ENCODE data around the gene DNHD1. TPM values are rescaled to one million over a fixed set of nuclear protein-coding genes. Genes with fewer than 3 reads are reported as not detected.

The DNHD1 gene
- total RNA-seq, 2 experiments from 2014 or later = 32.3 to 35.5 TPM

DNA sequence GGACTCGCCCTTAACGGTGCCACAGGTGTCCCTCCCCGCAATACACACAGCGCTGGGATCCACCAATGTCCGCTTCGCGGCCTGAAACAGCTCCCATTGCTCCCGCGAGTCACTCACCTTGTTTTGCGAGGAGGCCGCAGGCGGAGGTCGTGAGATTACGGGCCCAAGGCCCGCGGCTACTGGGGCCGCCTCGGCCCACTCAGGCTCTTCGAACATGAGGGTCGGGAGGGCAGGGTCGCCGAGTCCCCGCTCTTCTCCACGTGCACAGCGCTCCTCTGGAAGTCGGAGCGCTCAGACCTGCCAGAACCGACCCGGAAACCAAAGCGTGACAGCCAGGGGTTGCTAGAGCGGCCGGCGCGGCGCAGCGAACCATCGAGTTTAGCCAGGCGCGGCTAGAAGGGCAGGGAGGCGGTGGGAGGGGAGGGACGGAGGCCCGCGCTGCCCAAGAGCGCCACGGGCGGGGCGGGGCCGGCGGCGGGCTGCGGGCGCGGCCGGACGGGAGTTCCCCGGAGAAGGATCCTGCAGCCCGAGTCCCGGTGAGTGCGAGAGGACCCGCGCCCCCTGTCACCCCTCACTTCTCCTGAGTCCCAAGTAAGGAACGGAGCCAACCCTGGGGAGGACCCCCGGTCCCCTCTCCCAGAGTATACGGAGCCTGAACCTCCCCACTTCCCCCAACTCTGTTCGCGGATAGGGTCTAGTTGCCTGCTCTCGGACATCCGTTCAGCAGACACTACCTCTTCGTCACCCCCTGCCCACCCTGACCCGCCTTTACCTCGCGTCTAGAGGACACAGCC lies 106.4 kb downstream of the DNHD1 start, which contains the start of the genes ILK and RRP8:
Gene ILK (plus strand): TSS at position 488 of the 794 bp plus-strand sequence. CDS start 498 bp downstream, outside the sequence.
Gene RRP8 (minus strand): TSS at position 330 of the 794 bp plus-strand sequence. CDS start 114 bp downstream, at position 216.
- POLR2A ChIA-PET = interaction anchor here (0.7 to 9.4 kb wide), 19 partner anchors 8 to 143 kb away, joined by 3 to 95 read pairs (median 4); partner anchors contain the start of genes ARFIP2, MRPL17, TAF10 and TIMM10B
- H3K27me3 Mint-ChIP-seq = no peaks in the 10 kb centered on the region
- H3K4me1 Mint-ChIP-seq = peaks cover 35% of the 10 kb centered on the region
- no peaks in the 10 kb centered on the region for H3K9me3 Mint-ChIP-seq
- H3K36me3 Mint-ChIP-seq = peaks cover 18% of the 10 kb centered on the region
- DNase-seq (peak; percentile 90), ATAC-seq (ENCODE audit: low read depth) (peak; percentile 75)
- H3K4me3 Mint-ChIP-seq = no peak within 1 kb of the TSS
- no peak within 1 kb of the TSS for H3K27ac Mint-ChIP-seq

DNA sequence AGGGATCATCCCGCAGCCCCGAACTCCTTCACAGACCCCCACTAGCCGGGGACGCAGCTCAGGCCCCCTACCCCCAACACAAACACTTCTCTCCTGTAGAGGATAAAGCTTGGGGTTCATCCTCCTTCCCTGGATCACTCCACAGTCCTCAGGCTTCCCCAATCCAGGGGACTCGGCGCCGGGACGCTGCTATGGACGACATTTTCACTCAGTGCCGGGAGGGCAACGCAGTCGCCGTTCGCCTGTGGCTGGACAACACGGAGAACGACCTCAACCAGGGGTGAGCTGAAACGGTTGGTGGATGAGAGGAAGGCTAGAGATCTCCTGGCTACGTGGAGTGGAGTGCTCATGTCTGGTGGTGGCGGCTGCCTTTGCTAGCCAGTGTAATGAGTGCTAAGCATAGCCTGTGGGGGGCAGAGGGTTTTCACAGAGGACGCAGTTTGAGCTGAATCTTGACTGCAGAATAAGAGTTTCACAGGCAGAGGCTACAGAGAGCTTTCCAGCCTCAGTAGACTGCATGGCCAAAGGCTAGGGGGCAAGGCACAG lies 107.1 kb downstream of the DNHD1 start:
- Mint-ChIP-seq H3K4me1 (peaks cover 38% of the 10 kb centered on the region), H3K36me3 (peaks cover 20% of the 10 kb centered on the region), H3K9me3 (no peaks in the 10 kb centered on the region), H3K27ac (no peak overlapping the region), H3K4me3 (no peak overlapping the region), H3K27me3 (no peaks in the 10 kb centered on the region)
- DNase-seq (peak; percentile 63), ATAC-seq (ENCODE audit: low read depth) (peak; percentile 59)
- POLR2A ChIA-PET = interaction anchor here (0.8 to 9.4 kb wide), 12 partner anchors 16 to 214 kb away, joined by 3 to 95 read pairs (median 4); partner anchors contain the start of genes ARFIP2, MRPL17, SMPD1 and TIMM10B

DNA sequence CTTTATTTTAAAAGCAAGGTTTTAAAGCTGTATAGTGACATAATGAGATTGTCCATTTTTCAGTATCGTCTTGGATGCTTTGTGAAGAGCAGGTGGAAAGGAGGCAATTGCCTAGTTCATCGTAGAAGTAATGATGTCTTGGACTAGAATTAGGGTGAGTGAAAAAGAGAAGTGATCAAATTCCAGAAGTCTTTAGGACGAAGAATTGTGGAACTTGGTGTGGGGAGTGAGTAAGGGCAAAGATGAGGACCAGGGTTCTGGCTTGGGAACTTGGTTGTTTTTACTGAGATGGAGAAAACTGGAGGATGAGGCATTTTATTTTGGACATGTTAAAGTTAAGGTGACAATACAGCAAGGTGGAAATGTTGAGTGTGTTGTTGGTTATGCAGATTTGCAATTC lies 107.7 kb downstream of the DNHD1 start:
- DNase-seq (no peak), ATAC-seq (ENCODE audit: low read depth) (no peak)
- POLR2A ChIA-PET = interaction anchor here (0.8 to 9.4 kb wide), 10 partner anchors 15 to 215 kb away, joined by 3 to 95 read pairs (median 4); partner anchors contain the start of genes MRPL17, SMPD1 and TPP1
- Mint-ChIP-seq H3K4me1 (peaks cover 35% of the 10 kb centered on the region), H3K36me3 (peaks cover 21% of the 10 kb centered on the region), H3K27me3 (no peaks in the 10 kb centered on the region), H3K4me3 (no peak overlapping the region), H3K27ac (no peak overlapping the region), H3K9me3 (no peaks in the 10 kb centered on the region)

DNA sequence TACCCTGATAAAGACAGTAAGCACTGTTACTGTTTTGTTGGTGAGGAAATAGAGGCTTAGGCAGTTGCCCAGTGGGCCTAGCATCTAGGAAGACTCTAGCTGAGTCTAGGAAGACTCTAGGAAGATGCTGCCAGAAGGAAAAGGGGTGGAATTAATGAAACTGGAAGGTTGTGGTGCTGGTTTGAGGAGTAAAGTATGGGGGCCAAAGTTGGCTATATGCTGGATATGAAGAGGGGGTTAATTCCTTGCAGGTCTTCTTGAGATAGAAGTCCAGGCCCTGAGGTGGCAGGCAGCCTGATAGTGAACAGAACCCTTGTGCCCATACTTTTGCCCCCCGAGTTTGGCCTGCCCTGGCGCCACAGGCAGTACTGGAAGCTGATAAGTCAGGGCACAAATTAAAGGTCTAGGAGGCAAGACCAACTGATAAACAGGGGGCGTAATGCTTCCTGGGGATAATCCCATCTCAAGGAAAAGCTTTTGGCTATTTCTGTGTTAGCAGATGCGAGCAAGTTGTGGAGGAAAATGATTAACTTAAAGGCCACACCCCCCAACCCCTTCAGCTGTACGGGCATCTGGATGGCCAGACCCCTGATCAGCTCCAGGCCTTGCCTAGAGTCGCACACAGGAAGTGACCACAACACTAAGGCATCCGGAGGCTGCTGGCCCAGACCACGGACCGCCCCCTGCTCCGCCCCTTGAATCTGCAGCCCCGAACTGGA lies 109.5 kb downstream of the DNHD1 start:
- H3K27me3 Mint-ChIP-seq = no peaks in the 10 kb centered on the region
- H3K27ac Mint-ChIP-seq = no peak overlapping the region
- ATAC-seq (ENCODE audit: low read depth) (peak; percentile 19), DNase-seq (peak; percentile 79)
- peaks cover 26% of the 10 kb centered on the region for H3K36me3 Mint-ChIP-seq
- H3K4me1 Mint-ChIP-seq = peaks cover 45% of the 10 kb centered on the region
- no peaks in the 10 kb centered on the region for H3K9me3 Mint-ChIP-seq
- POLR2A ChIA-PET = interaction anchor here (0.9 to 9.4 kb wide), 5 partner anchors 14 to 204 kb away, joined by 3 to 95 read pairs (median 3); partner anchors contain the start of gene TPP1
- no peak overlapping the region for H3K4me3 Mint-ChIP-seq

DNA sequence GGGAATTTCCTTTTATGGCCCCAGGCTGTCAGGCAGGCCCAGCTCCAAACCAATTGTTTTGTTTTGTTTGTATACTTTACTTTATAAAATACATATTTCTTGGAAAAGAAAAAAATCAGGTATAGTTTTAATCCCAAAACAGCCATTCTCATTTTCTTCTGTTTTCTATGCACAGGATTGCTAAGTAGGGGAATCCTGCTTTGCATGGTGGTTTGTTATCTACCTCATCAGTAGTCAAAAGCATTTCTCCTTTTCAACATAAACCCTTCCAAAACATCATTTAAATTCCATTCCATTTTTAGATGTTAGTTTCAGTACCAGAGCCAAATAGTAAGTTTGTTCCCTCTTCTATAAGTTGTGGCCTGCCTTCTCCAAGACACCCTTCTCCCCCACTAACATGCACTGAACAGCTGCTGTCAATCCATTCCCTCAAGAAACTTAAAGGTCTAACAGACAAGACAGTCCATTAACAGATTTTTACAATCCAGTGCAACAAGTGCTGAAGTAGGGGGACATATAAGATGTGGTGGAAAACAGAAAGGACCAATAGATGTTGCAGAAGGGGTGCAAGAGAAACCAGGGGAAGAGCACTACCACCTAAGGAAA lies 110.2 kb downstream of the DNHD1 start:
- Mint-ChIP-seq H3K9me3 (no peaks in the 10 kb centered on the region), H3K36me3 (peaks cover 25% of the 10 kb centered on the region), H3K27me3 (no peaks in the 10 kb centered on the region), H3K4me3 (peak overlapping the region; percentile 44), H3K4me1 (peaks cover 41% of the 10 kb centered on the region), H3K27ac (no peak overlapping the region)
- ATAC-seq (ENCODE audit: low read depth) (no peak), DNase-seq (no peak)
- POLR2A ChIA-PET = interaction anchor here (0.9 to 9.4 kb wide), 6 partner anchors 13 to 204 kb away, joined by 3 to 95 read pairs (median 3); partner anchors contain the start of gene TPP1

DNA sequence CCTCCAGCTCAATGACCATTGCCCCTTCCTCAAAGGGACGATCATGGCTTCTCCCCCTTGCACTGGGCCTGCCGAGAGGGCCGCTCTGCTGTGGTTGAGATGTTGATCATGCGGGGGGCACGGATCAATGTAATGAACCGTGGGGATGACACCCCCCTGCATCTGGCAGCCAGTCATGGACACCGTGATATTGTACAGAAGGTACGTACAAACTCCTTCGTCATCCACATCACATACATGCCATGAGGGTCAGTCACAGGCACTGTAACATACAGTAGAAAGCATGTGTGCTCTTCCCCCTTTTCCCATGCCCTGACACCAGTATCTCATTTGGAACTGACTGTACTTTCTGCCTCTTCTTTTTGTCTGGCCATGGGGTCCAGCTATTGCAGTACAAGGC lies 110.9 kb downstream of the DNHD1 start:
- Mint-ChIP-seq H3K27ac (no peak overlapping the region), H3K36me3 (peaks cover 25% of the 10 kb centered on the region), H3K4me1 (peaks cover 38% of the 10 kb centered on the region), H3K4me3 (peak overlapping the region; percentile 44), H3K27me3 (no peaks in the 10 kb centered on the region), H3K9me3 (no peaks in the 10 kb centered on the region)
- POLR2A ChIA-PET = interaction anchor here (1.0 to 9.4 kb wide), 3 partner anchors 12 to 83 kb away, joined by 3 to 95 read pairs (median 3); partner anchors contain the start of gene TPP1
- no peak for ATAC-seq (ENCODE audit: low read depth)
- DNase-seq = no peak

DNA sequence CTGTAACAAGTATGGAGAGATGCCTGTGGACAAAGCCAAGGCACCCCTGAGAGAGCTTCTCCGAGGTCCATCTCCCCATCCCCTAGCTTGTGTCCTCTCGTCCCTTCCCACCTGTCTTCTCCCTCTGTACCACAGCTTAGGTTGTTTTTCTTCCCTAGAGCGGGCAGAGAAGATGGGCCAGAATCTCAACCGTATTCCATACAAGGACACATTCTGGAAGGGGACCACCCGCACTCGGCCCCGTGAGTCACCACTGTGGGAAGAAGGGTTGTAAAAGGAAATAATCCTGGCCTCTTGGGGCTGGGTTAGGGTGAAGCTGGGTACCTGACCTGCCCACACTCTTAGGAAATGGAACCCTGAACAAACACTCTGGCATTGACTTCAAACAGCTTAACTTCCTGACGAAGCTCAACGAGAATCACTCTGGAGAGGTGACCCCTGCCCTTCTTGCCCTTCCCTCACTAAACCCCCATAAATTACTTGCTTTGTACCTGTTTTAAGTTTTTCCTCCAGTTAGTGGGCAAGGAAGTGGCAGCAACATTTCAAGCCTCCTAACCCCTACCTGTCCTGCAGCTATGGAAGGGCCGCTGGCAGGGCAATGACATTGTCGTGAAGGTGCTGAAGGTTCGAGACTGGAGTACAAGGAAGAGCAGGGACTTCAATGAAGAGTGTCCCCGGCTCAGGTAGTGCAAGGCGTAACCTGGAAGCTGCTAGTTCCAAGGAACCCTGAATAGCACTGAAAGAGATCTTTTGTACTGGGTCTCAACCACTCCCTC lies 111.8 kb downstream of the DNHD1 start:
- POLR2A ChIA-PET = interaction anchor here (9.4 kb wide), 1 partner anchor 11 kb away, joined by 95 read pairs; the partner anchor contains the start of gene TPP1
- H3K9me3 Mint-ChIP-seq = no peaks in the 10 kb centered on the region
- peak overlapping the region; percentile 55 for H3K27ac Mint-ChIP-seq
- no peaks in the 10 kb centered on the region for H3K27me3 Mint-ChIP-seq
- H3K36me3 Mint-ChIP-seq = peaks cover 25% of the 10 kb centered on the region
- ATAC-seq (ENCODE audit: low read depth) = no peak
- DNase-seq = no peak
- peaks cover 38% of the 10 kb centered on the region for H3K4me1 Mint-ChIP-seq
- H3K4me3 Mint-ChIP-seq = no peak overlapping the region

DNA sequence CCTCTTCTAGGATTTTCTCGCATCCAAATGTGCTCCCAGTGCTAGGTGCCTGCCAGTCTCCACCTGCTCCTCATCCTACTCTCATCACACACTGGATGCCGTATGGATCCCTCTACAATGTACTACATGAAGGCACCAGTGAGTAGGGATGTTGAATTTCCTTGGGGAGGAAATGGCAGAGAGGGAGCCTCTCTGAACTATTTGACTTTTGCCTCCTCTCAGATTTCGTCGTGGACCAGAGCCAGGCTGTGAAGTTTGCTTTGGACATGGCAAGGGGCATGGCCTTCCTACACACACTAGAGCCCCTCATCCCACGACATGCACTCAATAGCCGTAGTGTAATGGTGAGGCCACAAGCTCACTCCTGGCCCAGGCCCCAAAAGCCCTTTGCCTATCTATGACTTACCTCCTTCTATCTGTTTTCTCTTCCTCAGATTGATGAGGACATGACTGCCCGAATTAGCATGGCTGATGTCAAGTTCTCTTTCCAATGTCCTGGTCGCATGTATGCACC lies 112.5 kb downstream of the DNHD1 start:
- H3K36me3 Mint-ChIP-seq = peaks cover 26% of the 10 kb centered on the region
- DNase-seq (no peak), ATAC-seq (ENCODE audit: low read depth) (no peak)
- peak overlapping the region; percentile 15 for H3K4me3 Mint-ChIP-seq
- POLR2A ChIA-PET = interaction anchor here (9.4 kb wide), 1 partner anchor 11 kb away, joined by 95 read pairs; the partner anchor contains the start of gene TPP1
- peak overlapping the region; percentile 61 for H3K27ac Mint-ChIP-seq
- no peaks in the 10 kb centered on the region for H3K27me3 Mint-ChIP-seq
- H3K9me3 Mint-ChIP-seq = no peaks in the 10 kb centered on the region
- peaks cover 38% of the 10 kb centered on the region for H3K4me1 Mint-ChIP-seq

DNA sequence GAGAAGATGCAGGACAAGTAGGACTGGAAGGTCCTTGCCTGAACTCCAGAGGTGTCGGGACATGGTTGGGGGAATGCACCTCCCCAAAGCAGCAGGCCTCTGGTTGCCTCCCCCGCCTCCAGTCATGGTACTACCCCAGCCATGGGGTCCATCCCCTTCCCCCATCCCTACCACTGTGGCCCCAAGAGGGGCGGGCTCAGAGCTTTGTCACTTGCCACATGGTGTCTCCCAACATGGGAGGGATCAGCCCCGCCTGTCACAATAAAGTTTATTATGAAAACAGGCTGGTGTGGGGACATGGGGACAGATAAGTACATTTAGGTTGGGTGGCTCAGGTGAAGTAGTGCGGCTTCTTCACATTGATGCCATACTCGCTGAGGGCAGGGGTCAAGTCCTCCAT lies 113.5 kb downstream of the DNHD1 start:
- H3K9me3 Mint-ChIP-seq = no peaks in the 10 kb centered on the region
- peak overlapping the region; percentile 94 for H3K4me3 Mint-ChIP-seq
- peaks cover 33% of the 10 kb centered on the region for H3K36me3 Mint-ChIP-seq
- peak; percentile 30 for DNase-seq
- H3K4me1 Mint-ChIP-seq = peaks cover 38% of the 10 kb centered on the region
- POLR2A ChIA-PET = interaction anchor here (1.7 to 9.4 kb wide), 4 partner anchors 10 to 220 kb away, joined by 5 to 95 read pairs (median 20); partner anchors contain the start of genes SMPD1 and TPP1
- peak overlapping the region; percentile 93 for H3K27ac Mint-ChIP-seq
- H3K27me3 Mint-ChIP-seq = no peaks in the 10 kb centered on the region
- ATAC-seq (ENCODE audit: low read depth) = no peak

DNA sequence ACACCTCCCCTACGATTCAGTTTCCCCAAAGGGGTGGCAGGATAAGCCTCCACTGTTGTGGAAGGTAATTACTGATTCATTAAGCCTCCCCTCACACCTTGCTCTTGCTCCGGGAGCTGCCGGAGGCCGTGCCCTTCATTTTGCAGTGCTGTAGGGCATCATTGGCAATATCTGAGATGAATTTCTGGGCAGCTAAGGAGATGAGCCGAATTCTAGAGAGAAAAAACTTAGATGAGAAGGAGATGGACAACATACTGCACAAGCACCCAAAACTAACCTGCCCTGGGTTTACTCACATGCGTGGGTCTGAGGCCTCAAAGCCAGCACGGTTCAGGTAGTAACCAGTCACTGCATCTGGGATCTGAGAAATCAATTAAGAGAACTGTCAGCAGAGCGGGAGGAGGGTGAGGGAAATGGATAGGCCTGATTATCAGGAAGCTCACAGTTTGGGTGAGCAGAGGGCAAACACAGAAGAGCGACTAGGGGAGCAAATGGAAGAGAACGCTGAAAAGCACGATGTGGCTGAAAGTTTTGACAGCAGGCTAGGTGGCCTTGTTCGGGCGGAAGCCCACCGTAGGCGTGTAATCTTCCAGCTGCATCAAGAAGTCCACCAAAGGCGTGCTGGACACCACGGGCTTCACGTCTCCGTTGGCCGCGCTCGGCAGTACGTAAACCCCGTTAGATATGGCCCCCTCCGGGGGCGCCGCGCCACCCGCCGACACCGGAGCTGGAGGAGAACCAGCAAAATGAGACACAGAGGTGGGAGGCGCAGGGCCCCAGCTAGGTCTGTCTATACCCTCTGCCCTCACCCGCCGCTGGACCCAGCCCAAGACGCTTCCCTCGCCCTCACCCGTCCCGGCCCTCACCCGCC lies 114.2 kb downstream of the DNHD1 start:
- Mint-ChIP-seq H3K9me3 (no peaks in the 10 kb centered on the region), H3K4me3 (peak overlapping the region; percentile 94), H3K27ac (peak overlapping the region; percentile 93), H3K36me3 (peaks cover 35% of the 10 kb centered on the region), H3K27me3 (no peaks in the 10 kb centered on the region), H3K4me1 (peaks cover 35% of the 10 kb centered on the region)
- POLR2A ChIA-PET = interaction anchor here (0.6 to 9.4 kb wide), 19 partner anchors 9 to 233 kb away, joined by 3 to 95 read pairs (median 5); partner anchors contain the start of genes ARFIP2, MRPL17, SMPD1 and TIMM10B
- DNase-seq (peak; percentile 24), ATAC-seq (ENCODE audit: low read depth) (peak; percentile 25)

DNA sequence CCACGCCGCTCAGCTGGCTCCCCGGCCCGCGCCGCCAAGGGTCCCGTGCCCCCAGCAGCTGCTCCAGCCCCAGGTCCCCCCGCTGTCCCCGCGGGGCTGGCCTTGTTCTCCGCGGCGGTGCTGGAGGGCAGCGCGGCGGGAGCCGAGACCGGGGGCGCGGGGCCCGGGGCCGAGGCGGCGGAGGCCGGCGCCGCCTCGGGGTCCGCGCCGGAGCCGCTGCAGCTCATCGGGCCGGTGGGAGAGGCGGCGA lies 114.8 kb downstream of the DNHD1 start:
- no peak for ATAC-seq (ENCODE audit: low read depth)
- H3K27ac Mint-ChIP-seq = peak overlapping the region; percentile 93
- no peaks in the 10 kb centered on the region for H3K27me3 Mint-ChIP-seq

More for the DNA sequence above, 114.8 kb downstream of the DNHD1 start:
- Mint-ChIP-seq H3K4me3 (peak overlapping the region; percentile 94), H3K36me3 (peaks cover 33% of the 10 kb centered on the region), H3K9me3 (no peaks in the 10 kb centered on the region), H3K4me1 (peaks cover 32% of the 10 kb centered on the region)
- DNase-seq = no peak
- POLR2A ChIA-PET = interaction anchor here (0.6 to 9.4 kb wide), 19 partner anchors 8 to 234 kb away, joined by 3 to 95 read pairs (median 5); partner anchors contain the start of genes ARFIP2, MRPL17, SMPD1 and TIMM10B

All from activated naive CD8-positive, alpha-beta T cell treated with anti-CD3 and anti-CD28 coated beads, Interleukin-2, amount 10 ng/mL, durations not matched to agents 7 days and 5 days (primary cell).